HepG2 (cell line): ENCODE data around the gene PLXNA3. TPM values are rescaled to one million over a fixed set of nuclear protein-coding genes. Genes with fewer than 3 reads are reported as not detected.
A peak's percentile ranks its signal among the peaks of the same experiment; 100 is the strongest.

Experiments
- ESRRA ChIP-seq: sonication (generic); formaldehyde crosslinking; IDR thresholded peaks from 2 replicates; pipeline ENCODE4 v1.5.1; 2020; ENCODE audit warnings: mild to moderate bottlenecking, low read depth, missing genetic modification reagents
- FIP1L1 ChIP-seq: fragments of 200-400 bp; formaldehyde crosslinking; IDR thresholded peaks from 2 replicates; pipeline ENCODE4 v1.6.1; 2018; ENCODE audit warnings: low read depth, mild to moderate bottlenecking, low read length, moderate library complexity, borderline replicate concordance; ENCODE audit not compliant: insufficient read depth
- HDAC1 ChIP-seq: sonication (generic); formaldehyde crosslinking; IDR thresholded peaks from 2 replicates; pipeline ENCODE4 v1.5.1; 2020; ENCODE audit warnings: mild to moderate bottlenecking, missing genetic modification reagents
- MTF2 ChIP-seq: sonication (generic); formaldehyde crosslinking; IDR thresholded peaks from 2 replicates; pipeline ENCODE4 v1.5.0; 2020; ENCODE audit warnings: missing genetic modification reagents, borderline replicate concordance
- STAG1 ChIP-seq: sonication (generic); formaldehyde crosslinking; IDR thresholded peaks from 2 replicates; pipeline ENCODE4 v1.4.0; 2020; ENCODE audit warnings: missing genetic modification reagents
- XRCC5 ChIP-seq: fragments of 200-400 bp; formaldehyde crosslinking; optimal IDR thresholded peaks from 2 replicates; pipeline ENCODE3; 2017; ENCODE audit warnings: mild to moderate bottlenecking, low read length
- ZBTB38 ChIP-seq: sonication (generic); formaldehyde crosslinking; IDR thresholded peaks from 2 replicates; pipeline ENCODE4 v1.5.1; 2020; ENCODE audit warnings: mild to moderate bottlenecking, missing genetic modification reagents
- ZNF180 ChIP-seq: sonication (generic); formaldehyde crosslinking; IDR thresholded peaks from 2 replicates; pipeline ENCODE4 v1.4.0; 2020; ENCODE audit warnings: low read depth, missing genetic modification reagents, borderline replicate concordance
- ZNF331 ChIP-seq: sonication (generic); formaldehyde crosslinking; IDR thresholded peaks from 2 replicates; pipeline ENCODE4 v1.4.0; 2020; ENCODE audit warnings: missing genetic modification reagents
- ZNF567 ChIP-seq: sonication (generic); formaldehyde crosslinking; IDR thresholded peaks from 2 replicates; pipeline ENCODE4 v1.8.1; 2023; ENCODE audit warnings: mild to moderate bottlenecking, missing genetic modification reagents, borderline replicate concordance
- polyA plus RNA-seq, 8 experiments: library from polyadenylated mRNA; depleted of rRNA in 3 of 8; stranded (reverse) in 7 of 8; unstranded in 1 of 8; fragments of >200 nt; fragmentation: Illumina TruSeq in 4 of 8; extraction: Trizol in 4 of 8; gene quantifications; 2 replicates each; pipeline versions ENCODE4 v1.2.1 to v1.2.3, GENCODE V29; 2011 to 2016; ENCODE audit warnings: low read depth in 4 of 8, missing spikeins in 1 of 8, mixed read lengths in 1 of 8; ENCODE audit not compliant: insufficient read depth in 1 of 8
- total RNA-seq, 5 experiments: library from RNA; depleted of rRNA; stranded (reverse); fragments of >200 nt; fragmentation: Illumina TruSeq; extraction: Trizol; gene quantifications; 2 replicates each; pipeline ENCODE4 v1.2.3, GENCODE V29; 2016; ENCODE audit warnings: low read depth in 1 of 5
- TF ChIP-seq, protein P1 (sequence below): sonication (generic); formaldehyde crosslinking; IDR thresholded peaks from 2 replicates; pipeline ENCODE4 v1.4.0; 2020; ENCODE audit warnings: missing genetic modification reagents
- TF ChIP-seq, protein P2 (sequence below): sonication (generic); formaldehyde crosslinking; conservative IDR thresholded peaks from 2 replicates; pipeline ENCODE4 v1.8.0; 2022; ENCODE audit warnings: missing genetic modification reagents
- TF ChIP-seq, protein P3 (sequence below): sonication (generic); formaldehyde crosslinking; IDR thresholded peaks from 2 replicates; pipeline ENCODE4 v1.4.0; 2020; ENCODE audit warnings: missing genetic modification reagents
- TF ChIP-seq, protein P4 (sequence below): sonication (generic); formaldehyde crosslinking; conservative IDR thresholded peaks from 2 replicates; pipeline ENCODE4 v1.8.0; 2022; ENCODE audit warnings: mild to moderate bottlenecking, moderate library complexity, missing genetic modification reagents
- TF ChIP-seq, protein P5 (sequence below): sonication (generic); formaldehyde crosslinking; IDR thresholded peaks from 2 replicates; pipeline ENCODE4 v1.9.0; 2021; ENCODE audit warnings: missing genetic modification reagents, borderline replicate concordance
- TF ChIP-seq, protein P6 (sequence below): sonication (generic); formaldehyde crosslinking; IDR thresholded peaks from 2 replicates; pipeline ENCODE4 v1.4.0; 2020; ENCODE audit warnings: low read depth, mild to moderate bottlenecking, missing genetic modification reagents
- TF ChIP-seq, protein P7 (sequence below): sonication (generic); formaldehyde crosslinking; IDR thresholded peaks from 2 replicates; pipeline ENCODE4 v1.5.0; 2020; ENCODE audit warnings: missing genetic modification reagents, mild to moderate bottlenecking, borderline replicate concordance

PLXNA3 gene
- total and polyA plus RNA-seq, 2 of the 13 experiments (the other 11 are each of a cell fraction or from before 2014, with no cell fraction given): 5.8 to 20.6 TPM

DNA sequence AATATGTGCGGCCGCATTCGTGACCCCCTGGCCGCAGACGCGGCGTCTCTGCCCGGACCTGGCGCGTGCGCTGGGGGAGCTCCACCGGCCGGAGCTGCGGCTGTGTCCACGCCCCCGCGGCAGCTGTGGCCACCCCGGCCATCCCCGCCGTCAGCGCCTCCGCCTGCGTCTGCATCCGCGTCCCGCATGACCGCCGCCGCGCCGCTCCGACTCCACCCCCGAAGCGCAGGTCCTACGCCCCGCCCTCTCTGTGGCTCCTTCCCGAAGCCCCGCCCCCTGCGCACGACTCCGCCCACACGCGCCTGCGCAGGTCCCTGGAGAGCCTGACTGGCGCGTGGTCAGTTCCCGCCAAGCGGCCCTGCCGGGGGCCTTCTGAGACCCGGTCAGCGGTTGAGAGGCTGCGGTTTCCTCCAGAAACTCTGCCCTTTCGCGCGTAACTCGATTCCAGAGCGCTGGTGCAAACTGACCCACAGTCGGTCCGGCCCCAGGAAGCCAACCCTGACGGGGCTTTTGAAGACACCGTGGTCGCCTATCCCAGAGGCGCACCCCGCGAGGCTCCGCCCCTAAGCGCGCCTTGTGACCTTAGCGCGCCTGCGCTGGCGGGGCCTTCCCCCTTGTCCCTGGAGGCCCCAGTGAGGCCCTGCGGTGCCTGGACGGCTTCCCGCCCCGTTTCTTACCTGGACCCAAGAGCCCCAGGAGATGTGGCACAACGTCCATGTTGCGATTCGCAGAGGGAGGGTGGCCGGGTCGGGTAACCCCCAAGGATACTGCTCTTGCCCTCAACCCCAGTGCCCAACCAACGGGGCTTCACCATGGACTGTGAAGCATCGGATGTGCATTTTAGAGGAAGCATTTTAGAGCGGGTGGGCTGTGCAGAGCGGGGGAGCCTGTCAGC lies 20.9 kb downstream of the PLXNA3 start, which contains the start of gene LAGE3 (continued):
- TF ChIP-seq, protein P1, sequence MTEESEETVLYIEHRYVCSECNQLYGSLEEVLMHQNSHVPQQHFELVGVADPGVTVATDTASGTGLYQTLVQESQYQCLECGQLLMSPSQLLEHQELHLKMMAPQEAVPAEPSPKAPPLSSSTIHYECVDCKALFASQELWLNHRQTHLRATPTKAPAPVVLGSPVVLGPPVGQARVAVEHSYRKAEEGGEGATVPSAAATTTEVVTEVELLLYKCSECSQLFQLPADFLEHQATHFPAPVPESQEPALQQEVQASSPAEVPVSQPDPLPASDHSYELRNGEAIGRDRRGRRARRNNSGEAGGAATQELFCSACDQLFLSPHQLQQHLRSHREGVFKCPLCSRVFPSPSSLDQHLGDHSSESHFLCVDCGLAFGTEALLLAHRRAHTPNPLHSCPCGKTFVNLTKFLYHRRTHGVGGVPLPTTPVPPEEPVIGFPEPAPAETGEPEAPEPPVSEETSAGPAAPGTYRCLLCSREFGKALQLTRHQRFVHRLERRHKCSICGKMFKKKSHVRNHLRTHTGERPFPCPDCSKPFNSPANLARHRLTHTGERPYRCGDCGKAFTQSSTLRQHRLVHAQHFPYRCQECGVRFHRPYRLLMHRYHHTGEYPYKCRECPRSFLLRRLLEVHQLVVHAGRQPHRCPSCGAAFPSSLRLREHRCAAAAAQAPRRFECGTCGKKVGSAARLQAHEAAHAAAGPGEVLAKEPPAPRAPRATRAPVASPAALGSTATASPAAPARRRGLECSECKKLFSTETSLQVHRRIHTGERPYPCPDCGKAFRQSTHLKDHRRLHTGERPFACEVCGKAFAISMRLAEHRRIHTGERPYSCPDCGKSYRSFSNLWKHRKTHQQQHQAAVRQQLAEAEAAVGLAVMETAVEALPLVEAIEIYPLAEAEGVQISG: no peak
- TF ChIP-seq, protein P2, sequence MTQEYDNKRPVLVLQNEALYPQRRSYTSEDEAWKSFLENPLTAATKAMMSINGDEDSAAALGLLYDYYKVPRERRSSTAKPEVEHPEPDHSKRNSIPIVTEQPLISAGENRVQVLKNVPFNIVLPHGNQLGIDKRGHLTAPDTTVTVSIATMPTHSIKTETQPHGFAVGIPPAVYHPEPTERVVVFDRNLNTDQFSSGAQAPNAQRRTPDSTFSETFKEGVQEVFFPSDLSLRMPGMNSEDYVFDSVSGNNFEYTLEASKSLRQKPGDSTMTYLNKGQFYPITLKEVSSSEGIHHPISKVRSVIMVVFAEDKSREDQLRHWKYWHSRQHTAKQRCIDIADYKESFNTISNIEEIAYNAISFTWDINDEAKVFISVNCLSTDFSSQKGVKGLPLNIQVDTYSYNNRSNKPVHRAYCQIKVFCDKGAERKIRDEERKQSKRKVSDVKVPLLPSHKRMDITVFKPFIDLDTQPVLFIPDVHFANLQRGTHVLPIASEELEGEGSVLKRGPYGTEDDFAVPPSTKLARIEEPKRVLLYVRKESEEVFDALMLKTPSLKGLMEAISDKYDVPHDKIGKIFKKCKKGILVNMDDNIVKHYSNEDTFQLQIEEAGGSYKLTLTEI (CRISPR knock-in tag): no peak
- no peak for TF ChIP-seq STAG1 (CRISPR knock-in tag)
- TF ChIP-seq HDAC1: 0 out of 2 replicates have a peak, but pooled peaks have one; percentile 14
- TF ChIP-seq, protein P3, sequence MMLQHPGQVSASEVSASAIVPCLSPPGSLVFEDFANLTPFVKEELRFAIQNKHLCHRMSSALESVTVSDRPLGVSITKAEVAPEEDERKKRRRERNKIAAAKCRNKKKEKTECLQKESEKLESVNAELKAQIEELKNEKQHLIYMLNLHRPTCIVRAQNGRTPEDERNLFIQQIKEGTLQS: no peak
- TF ChIP-seq MTF2 (CRISPR knock-in tag): no peak
- TF ChIP-seq, protein P4, sequence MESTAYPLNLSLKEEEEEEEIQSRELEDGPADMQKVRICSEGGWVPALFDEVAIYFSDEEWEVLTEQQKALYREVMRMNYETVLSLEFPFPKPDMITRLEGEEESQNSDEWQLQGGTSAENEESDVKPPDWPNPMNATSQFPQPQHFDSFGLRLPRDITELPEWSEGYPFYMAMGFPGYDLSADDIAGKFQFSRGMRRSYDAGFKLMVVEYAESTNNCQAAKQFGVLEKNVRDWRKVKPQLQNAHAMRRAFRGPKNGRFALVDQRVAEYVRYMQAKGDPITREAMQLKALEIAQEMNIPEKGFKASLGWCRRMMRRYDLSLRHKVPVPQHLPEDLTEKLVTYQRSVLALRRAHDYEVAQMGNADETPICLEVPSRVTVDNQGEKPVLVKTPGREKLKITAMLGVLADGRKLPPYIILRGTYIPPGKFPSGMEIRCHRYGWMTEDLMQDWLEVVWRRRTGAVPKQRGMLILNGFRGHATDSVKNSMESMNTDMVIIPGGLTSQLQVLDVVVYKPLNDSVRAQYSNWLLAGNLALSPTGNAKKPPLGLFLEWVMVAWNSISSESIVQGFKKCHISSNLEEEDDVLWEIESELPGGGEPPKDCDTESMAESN (CRISPR knock-in tag): 0 out of 2 replicates have a peak, but pooled peaks have one; percentile 16
- TF ChIP-seq ZNF180 (CRISPR knock-in tag): no peak
- TF ChIP-seq ZBTB38 (CRISPR knock-in tag): peak; percentile 67; the same call in 1 of the 2 replicates
- no peak for TF ChIP-seq ZNF567 (CRISPR knock-in tag)
- TF ChIP-seq ESRRA (CRISPR knock-in tag): no peak
- TF ChIP-seq, protein P5, sequence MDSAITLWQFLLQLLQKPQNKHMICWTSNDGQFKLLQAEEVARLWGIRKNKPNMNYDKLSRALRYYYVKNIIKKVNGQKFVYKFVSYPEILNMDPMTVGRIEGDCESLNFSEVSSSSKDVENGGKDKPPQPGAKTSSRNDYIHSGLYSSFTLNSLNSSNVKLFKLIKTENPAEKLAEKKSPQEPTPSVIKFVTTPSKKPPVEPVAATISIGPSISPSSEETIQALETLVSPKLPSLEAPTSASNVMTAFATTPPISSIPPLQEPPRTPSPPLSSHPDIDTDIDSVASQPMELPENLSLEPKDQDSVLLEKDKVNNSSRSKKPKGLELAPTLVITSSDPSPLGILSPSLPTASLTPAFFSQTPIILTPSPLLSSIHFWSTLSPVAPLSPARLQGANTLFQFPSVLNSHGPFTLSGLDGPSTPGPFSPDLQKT: no peak
- TF ChIP-seq, protein P6, sequence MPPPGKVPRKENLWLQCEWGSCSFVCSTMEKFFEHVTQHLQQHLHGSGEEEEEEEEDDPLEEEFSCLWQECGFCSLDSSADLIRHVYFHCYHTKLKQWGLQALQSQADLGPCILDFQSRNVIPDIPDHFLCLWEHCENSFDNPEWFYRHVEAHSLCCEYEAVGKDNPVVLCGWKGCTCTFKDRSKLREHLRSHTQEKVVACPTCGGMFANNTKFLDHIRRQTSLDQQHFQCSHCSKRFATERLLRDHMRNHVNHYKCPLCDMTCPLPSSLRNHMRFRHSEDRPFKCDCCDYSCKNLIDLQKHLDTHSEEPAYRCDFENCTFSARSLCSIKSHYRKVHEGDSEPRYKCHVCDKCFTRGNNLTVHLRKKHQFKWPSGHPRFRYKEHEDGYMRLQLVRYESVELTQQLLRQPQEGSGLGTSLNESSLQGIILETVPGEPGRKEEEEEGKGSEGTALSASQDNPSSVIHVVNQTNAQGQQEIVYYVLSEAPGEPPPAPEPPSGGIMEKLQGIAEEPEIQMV (CRISPR knock-in tag): 0 out of 2 replicates have a peak, but pooled peaks have one; percentile 13
- TF ChIP-seq, protein P7, sequence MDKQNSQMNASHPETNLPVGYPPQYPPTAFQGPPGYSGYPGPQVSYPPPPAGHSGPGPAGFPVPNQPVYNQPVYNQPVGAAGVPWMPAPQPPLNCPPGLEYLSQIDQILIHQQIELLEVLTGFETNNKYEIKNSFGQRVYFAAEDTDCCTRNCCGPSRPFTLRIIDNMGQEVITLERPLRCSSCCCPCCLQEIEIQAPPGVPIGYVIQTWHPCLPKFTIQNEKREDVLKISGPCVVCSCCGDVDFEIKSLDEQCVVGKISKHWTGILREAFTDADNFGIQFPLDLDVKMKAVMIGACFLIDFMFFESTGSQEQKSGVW (CRISPR knock-in tag): no peak
- no peak for TF ChIP-seq XRCC5
- TF ChIP-seq FIP1L1: peak; percentile 75; the same call in 1 of the 2 replicates
- TF ChIP-seq ZNF331 (CRISPR knock-in tag): no peak
